Activated T-cell treated with anti-CD3 and anti-CD28 coated beads, Interleukin-2, amount 50 U/mL, for 24 hours (primary cell): Measurements from ENCODE around the gene HMCN1.
"Not testable (repeated sequence)": the region's sequence is repeated elsewhere in the genome, so short reads cannot be mapped to it uniquely, and the experiment has no call there.

Experiments
- DNase-seq: peaks from one replicate; pipeline ENCODE4 v3.0.0-alpha.2; 2020
- H3K27ac Mint-ChIP-seq: 2 replicates; pipeline ENCODE4 v1.8.0; 2020; ENCODE audit warnings: mild to moderate bottlenecking, mixed read lengths
- H3K27me3 Mint-ChIP-seq: 2 replicates; pipeline ENCODE4 v1.8.0; 2020; ENCODE audit warnings: mixed read lengths
- H3K36me3 Mint-ChIP-seq: 2 replicates; pipeline ENCODE4 v1.8.0; 2020; ENCODE audit warnings: low read depth, mixed read lengths
- H3K4me1 Mint-ChIP-seq: 2 replicates; pipeline ENCODE4 v1.8.0; 2020; ENCODE audit warnings: low read depth, mixed read lengths
- H3K4me3 Mint-ChIP-seq: 2 replicates; pipeline ENCODE4 v1.8.0; 2020; ENCODE audit warnings: mild to moderate bottlenecking, moderate library complexity, mixed read lengths
- H3K9me3 Mint-ChIP-seq: 2 replicates; pipeline ENCODE4 v1.8.0; 2020; ENCODE audit warnings: mixed read lengths

HMCN1 gene

DNA sequence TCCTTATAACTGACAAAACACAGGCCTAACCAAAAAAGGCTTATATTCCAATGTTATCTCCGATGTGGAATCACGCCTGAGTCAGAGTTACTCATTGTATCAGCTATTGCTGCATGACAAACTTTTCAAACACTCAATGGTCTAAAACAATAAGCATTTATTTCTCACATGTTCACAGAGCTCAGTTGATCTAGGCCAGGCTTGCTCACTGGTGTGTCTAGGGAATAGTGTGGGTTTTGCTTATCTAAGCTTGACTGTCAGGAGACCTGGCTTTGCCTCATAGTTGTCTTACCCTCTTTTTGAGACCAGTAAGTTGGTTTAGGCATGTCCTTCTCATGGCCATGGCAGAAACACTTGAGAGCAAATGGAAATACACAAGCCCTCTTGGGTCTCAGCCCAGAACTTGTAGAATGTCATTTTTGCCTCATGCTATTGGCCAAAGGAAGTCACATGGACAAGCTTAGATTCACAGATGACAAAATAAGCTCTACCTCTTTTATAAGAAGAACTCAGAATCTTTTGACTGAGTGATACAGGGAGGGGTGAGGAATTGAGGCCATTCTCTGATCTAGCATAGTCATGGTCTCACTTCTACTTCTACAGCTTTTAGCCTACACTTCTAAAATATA is 130.8 kb downstream of the HMCN1 start:
- no peaks in the 10 kb centered on the region for H3K36me3 Mint-ChIP-seq
- DNase-seq, result no peak
- no peak overlapping the region for H3K4me3 Mint-ChIP-seq

DNA sequence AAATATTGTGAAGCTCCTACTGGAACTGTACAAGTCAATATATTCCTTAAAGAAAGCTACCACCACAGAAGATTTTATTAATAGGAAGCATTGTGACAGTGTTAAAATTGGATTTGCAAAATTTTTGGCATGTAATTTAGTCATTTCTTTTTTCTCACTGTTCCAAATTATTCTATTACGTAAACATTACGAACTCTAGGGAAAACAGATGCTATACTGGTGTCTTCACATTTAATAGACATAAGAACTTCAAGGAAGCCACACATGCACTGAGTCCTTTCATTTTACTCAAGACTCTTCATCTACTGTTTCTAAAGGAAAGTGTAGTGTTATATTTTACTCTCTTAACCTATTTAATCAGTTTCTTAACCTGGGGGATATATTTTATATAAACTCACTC is 135.4 kb downstream of the HMCN1 start:
- Mint-ChIP-seq H3K27ac (no peak overlapping the region), H3K9me3 (no peaks in the 10 kb centered on the region), H3K4me1 (no peaks in the 10 kb centered on the region), H3K4me3 (no peak overlapping the region), H3K27me3 (peaks cover 7% of the 10 kb centered on the region), H3K36me3 (no peaks in the 10 kb centered on the region)
- DNase-seq, result no peak

More for the DNA sequence above, 130.8 kb downstream of the HMCN1 start:
- no peaks in the 10 kb centered on the region for H3K4me1 Mint-ChIP-seq
- no peak overlapping the region for H3K27ac Mint-ChIP-seq
- H3K9me3 Mint-ChIP-seq, result no peaks in the 10 kb centered on the region
- peaks cover 13% of the 10 kb centered on the region for H3K27me3 Mint-ChIP-seq

DNA sequence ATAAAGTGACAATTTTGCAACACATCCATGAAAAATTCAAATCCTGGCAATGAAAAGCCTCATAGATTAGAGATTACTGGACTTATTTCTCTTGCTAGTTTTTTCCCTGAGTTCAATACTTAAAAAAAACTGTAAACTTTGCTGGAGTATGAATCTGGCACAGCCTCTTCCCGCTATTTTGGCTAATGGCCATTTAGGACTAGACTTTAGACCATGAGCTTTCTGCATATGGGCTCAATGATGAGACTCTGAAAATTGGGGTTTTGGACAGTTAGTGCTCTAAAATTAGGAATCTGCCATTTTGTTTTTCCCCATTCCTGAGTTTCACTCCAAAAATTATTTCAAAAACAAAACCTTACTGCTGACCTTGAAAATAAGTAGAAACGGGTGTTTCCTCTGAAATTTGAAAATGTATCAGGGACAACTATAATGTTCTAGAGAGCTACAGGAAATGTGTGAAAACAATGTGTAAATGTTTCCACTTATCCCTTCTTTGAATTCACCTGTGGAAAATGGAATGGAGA is 137.5 kb downstream of the HMCN1 start:
- Mint-ChIP-seq H3K36me3 (no peaks in the 10 kb centered on the region), H3K4me3 (no peak overlapping the region), H3K27me3 (peaks cover 7% of the 10 kb centered on the region), H3K9me3 (no peaks in the 10 kb centered on the region), H3K27ac (no peak overlapping the region), H3K4me1 (no peaks in the 10 kb centered on the region)
- no peak for DNase-seq

DNA sequence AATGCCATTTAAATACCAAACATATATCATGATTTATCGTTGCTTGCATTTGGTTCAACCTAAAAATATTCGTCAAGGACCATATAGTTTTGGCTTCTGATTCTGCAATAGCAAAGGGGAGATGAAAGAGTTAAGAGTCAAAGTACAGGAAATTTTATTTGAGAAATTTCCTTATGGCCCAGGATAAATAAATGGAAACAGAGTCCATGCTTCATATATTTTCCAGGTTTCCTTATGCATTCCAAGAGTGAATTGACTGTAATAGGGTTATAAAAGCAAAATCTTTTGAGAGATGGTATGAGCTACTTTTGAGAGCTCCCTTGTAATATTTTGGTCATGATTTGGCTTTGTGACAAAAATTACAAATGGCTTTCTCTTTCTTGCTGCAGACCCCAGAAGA is 140.1 kb downstream of the HMCN1 start:
- no peak overlapping the region for H3K4me3 Mint-ChIP-seq
- peaks cover 2% of the 10 kb centered on the region for H3K27me3 Mint-ChIP-seq
- H3K27ac Mint-ChIP-seq, result no peak overlapping the region
- no peak for DNase-seq
- H3K36me3 Mint-ChIP-seq, result no peaks in the 10 kb centered on the region
- H3K4me1 Mint-ChIP-seq, result no peaks in the 10 kb centered on the region
- no peaks in the 10 kb centered on the region for H3K9me3 Mint-ChIP-seq

DNA sequence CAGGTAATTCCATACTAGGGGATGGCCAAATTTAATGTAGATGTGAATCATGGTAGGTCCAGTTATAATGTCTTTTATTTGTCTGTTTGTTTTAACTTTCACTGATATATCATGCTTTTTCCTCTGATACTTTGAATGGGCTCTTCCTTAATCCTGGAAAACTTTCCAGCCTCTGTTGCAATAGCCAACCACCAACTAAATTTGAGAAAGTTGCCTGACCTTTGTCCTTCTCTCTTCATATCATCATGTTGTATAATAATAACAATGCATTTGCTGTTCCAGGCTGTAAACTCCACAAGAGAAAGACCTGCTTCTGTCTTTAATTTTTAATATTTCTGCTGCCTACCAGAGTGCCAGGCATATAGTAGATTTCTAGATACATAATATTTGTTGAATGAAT is 146.1 kb downstream of the HMCN1 start:
- Mint-ChIP-seq H3K4me1 (no peaks in the 10 kb centered on the region), H3K27me3 (peaks cover 4% of the 10 kb centered on the region), H3K36me3 (no peaks in the 10 kb centered on the region), H3K9me3 (no peaks in the 10 kb centered on the region), H3K27ac (no peak overlapping the region), H3K4me3 (no peak overlapping the region)
- DNase-seq, result no peak

DNA sequence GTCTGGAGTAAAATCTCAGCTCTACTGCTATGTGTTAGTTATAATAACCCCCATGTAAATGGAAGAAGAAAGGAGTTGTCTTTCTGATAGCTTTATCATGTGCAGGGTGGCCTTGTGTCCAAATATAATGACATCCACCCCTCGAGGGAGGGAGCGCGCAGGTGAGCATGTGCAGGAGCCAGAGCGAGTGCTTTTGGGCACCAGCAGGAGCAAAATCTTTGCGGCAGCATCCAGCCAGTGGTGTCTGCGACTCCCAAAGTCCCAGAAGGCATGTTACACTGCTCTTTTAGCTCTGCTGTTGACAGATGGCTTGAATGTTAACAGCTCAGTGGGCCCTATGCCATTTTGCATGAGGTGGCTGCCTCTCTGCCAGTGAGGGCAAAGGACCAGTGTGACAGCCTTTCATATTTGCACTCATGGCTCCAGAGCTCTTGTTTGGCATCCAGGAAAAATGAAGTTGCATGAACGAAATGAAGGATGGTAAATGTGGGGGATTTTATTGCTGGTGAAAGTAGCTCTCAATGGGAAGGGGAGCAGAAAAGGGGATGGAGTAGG is 146.7 kb downstream of the HMCN1 start:
- Mint-ChIP-seq H3K4me3 (no peak overlapping the region), H3K27me3 (peaks cover 4% of the 10 kb centered on the region), H3K36me3 (no peaks in the 10 kb centered on the region), H3K27ac (no peak overlapping the region), H3K4me1 (no peaks in the 10 kb centered on the region), H3K9me3 (no peaks in the 10 kb centered on the region)
- no peak for DNase-seq

DNA sequence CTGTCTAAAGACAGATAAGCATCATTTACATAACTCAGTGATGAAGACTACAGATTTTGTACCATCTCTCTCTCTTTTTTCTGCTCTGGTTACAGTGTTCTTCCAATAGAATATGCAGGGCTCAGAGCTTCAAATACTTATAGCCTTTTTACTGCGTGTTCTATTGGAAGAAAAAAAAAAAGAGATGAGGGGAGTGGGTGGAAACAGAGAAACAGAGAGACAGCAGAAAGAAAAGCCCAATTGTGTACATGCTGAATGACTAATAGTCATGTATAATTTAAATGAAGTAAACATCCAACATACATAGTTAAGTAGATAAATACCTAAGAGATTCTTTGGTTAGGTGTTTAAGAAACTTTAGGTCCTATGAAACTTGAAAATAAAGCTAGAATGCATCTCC is 151.9 kb downstream of the HMCN1 start:
- Mint-ChIP-seq H3K4me1 (no peaks in the 10 kb centered on the region), H3K27me3 (no peaks in the 10 kb centered on the region), H3K4me3 (no peak overlapping the region), H3K36me3 (no peaks in the 10 kb centered on the region), H3K9me3 (no peaks in the 10 kb centered on the region), H3K27ac (no peak overlapping the region)
- no peak for DNase-seq

DNA sequence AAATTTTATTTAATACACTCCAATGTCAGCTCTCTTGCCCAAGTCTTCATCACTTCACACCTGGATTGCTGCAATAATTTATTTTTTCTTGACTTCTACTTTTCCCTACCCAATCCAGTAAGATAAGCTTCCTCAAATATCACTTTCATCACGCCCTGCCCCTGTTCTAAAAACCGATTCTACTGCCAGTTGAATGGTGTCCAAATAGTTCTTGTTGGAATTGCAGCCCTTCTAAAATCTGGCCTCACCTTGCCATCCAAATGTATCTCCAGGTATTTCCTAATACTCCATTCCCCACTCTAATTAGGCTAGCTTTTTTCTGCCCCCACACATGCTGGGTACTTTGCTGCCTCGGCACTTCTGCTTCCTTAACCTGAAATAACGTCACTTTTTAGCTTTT is 152.5 kb downstream of the HMCN1 start:
- Mint-ChIP-seq H3K9me3 (no peaks in the 10 kb centered on the region), H3K36me3 (no peaks in the 10 kb centered on the region), H3K27ac (no peak overlapping the region), H3K4me3 (no peak overlapping the region), H3K27me3 (no peaks in the 10 kb centered on the region), H3K4me1 (no peaks in the 10 kb centered on the region)
- DNase-seq, result no peak

DNA sequence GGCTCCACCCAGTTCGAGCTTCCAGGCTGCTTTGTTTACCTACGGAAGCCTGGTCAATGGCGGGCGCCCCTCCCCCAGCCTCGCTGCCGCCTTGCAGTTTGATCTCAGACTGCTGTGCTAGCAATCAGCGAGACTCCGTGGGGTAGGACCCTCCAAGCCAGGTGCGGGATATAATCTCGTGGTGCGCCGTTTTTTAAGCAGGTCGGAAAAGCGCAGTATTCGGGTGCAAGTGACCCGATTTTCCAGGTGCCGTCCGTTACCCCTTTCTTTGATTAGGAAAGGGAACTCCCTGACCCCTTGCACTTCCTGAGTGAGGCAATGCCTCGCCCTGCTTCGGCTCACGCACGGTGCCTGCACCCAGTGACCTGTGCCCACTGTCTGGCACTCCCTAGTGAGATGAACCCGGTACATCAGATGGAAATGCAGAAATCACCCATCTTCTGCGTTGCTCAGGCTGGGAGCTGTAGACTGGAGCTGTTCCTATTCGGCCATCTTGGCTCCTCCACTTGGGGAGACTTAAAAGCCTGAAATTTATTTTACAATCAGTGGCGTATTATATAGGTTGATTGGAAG is 158.7 kb downstream of the HMCN1 start:
- not testable (repeated sequence) for H3K9me3 Mint-ChIP-seq, H3K36me3 Mint-ChIP-seq, H3K27ac Mint-ChIP-seq, H3K27me3 Mint-ChIP-seq, H3K4me3 Mint-ChIP-seq, H3K4me1 Mint-ChIP-seq, DNase-seq

DNA sequence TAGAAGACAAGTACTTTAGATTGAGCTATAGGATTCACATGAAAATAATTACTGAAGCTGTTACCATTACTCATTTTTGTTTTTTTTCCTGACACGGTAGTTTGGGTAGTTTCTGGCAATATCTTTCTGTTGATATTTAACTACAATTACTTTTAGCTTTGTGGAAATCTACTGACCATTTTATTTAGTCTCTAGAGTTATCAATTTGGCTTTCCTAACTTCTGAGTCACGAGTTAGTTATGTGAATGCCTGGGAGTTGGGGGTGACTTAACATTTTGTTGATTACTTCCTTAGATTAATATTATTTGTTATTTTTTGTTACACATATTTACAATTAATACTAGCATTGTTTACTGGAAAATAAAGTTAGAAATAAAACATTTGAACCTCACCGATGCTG is 160.6 kb downstream of the HMCN1 start:
- Mint-ChIP-seq H3K9me3 (no peaks in the 10 kb centered on the region), H3K27ac (no peak overlapping the region), H3K36me3 (no peaks in the 10 kb centered on the region), H3K4me1 (no peaks in the 10 kb centered on the region), H3K4me3 (no peak overlapping the region), H3K27me3 (peaks cover 7% of the 10 kb centered on the region)
- DNase-seq, result no peak

DNA sequence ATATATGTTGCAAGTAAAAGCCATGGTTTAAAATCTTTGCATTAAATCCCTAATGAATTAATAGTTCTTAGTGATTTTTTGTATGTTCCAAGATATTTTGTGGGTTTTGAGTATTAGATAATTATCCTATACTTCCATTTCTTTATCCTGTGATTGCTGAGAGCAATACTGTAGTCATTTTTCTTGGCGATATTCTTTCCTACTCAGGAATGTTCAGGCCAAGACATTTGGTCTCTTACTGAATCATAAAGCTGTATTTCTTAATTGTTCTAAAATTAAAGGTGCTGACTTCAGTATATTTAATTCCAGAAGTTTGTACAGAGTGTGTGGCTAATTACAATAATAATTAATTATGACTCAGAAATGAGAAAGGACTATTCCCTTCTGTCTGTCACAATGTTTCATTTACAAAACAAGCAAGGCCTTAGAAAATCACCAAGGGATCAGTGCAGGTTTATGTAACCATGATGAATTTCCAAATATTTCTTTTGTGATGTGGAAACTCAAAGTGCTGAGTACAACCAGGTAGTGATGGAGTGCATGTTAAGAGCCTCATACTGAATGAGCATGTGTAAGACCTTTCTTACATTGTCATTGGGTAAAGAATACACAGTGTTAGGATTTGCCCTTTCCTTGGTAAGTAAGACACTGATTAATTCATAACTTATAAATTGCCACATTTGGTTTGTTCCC is 161.2 kb downstream of the HMCN1 start:
- Mint-ChIP-seq H3K4me3 (no peak overlapping the region), H3K27ac (no peak overlapping the region), H3K36me3 (no peaks in the 10 kb centered on the region), H3K27me3 (peaks cover 7% of the 10 kb centered on the region), H3K9me3 (no peaks in the 10 kb centered on the region), H3K4me1 (no peaks in the 10 kb centered on the region)
- DNase-seq, result no peak

DNA sequence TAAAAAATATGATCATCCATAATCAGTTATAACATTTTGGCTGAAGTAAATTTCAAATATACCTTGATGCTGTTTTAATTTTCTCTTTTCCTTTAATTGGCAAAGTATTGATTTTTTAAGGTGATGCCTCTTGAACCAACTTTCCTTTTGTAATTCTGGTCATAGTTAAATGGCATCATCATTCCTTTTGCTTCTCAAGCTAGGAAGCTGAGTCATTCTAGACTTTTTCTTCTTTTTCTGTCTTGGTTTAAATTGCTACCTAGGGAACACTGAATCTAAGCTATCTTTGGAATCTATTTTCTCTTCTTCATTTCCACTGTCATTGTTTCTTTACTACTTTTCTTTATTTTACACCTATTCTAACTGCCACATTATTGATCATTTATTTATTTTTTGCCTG is 162.7 kb downstream of the HMCN1 start:
- Mint-ChIP-seq H3K36me3 (no peaks in the 10 kb centered on the region), H3K27me3 (peaks cover 7% of the 10 kb centered on the region), H3K9me3 (no peaks in the 10 kb centered on the region), H3K27ac (no peak overlapping the region), H3K4me1 (no peaks in the 10 kb centered on the region), H3K4me3 (no peak overlapping the region)
- no peak for DNase-seq

DNA sequence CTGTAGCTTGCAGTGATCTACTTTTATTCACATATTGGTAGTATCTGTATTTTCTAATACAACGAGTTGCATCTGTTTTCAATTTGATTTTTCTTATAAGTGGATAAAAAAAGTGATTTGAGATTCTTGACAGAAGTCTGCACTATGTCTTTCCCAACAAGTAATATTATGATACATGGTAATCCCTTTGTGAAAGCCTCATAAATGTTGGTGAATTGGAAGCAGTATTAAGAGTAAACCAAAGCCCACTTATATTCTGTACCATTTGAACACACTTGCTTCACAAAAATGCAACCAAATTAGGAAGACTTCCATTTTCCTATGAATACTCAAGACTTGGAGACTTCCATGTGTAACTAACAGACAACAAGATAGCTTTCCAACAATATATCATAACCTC is 172.0 kb downstream of the HMCN1 start:
- no peaks in the 10 kb centered on the region for H3K36me3 Mint-ChIP-seq
- no peaks in the 10 kb centered on the region for H3K9me3 Mint-ChIP-seq
- no peak overlapping the region for H3K27ac Mint-ChIP-seq
- no peaks in the 10 kb centered on the region for H3K27me3 Mint-ChIP-seq
- DNase-seq, result no peak
- no peaks in the 10 kb centered on the region for H3K4me1 Mint-ChIP-seq
- H3K4me3 Mint-ChIP-seq, result no peak overlapping the region

DNA sequence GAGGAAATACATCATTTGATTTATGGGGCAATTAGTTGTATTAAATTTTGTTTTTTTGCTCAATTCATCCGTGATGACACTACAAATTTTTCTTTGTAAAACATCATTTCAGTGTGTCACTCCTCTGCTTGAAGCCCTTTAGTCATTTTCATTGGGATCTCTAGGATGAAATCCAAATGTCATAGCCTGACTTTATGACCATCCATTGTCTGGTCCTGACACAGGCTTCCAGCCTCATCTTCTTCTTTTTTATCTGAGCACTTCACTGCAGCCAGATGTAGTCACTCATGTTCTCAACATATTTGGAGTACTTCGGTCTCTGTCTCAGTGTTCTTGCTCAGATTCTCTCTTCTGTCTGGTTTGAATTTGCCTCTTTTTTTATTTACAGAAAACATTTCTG is 173.1 kb downstream of the HMCN1 start:
- no peak for DNase-seq
- H3K9me3 Mint-ChIP-seq, result no peaks in the 10 kb centered on the region
- no peak overlapping the region for H3K27ac Mint-ChIP-seq
- H3K27me3 Mint-ChIP-seq, result no peaks in the 10 kb centered on the region
- no peak overlapping the region for H3K4me3 Mint-ChIP-seq
- no peaks in the 10 kb centered on the region for H3K4me1 Mint-ChIP-seq
- H3K36me3 Mint-ChIP-seq, result no peaks in the 10 kb centered on the region

DNA sequence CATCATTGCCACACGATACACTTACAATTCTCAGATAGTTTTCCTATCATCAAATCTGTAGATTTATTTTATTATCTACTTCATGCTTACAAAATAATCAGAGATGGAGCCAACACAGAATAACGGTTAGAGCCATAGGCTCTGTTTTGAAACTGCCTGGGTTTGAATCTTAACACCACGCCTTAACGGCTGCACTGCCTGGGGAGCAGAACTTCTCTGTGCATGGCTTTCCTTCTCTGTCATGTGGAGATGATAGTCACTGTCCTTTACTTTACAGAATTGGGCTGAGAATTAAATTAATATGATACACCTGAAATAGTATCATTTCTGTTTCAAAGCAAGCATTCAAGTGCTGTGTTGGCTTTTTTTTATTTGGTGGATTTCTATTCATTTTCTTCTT is 177.8 kb downstream of the HMCN1 start:
- H3K4me3 Mint-ChIP-seq, result no peak overlapping the region
- no peaks in the 10 kb centered on the region for H3K9me3 Mint-ChIP-seq
- H3K27ac Mint-ChIP-seq, result no peak overlapping the region
- no peaks in the 10 kb centered on the region for H3K27me3 Mint-ChIP-seq
- no peaks in the 10 kb centered on the region for H3K36me3 Mint-ChIP-seq
- DNase-seq, result no peak
- no peaks in the 10 kb centered on the region for H3K4me1 Mint-ChIP-seq
